ENCODE data around the gene GABARAPL1.
"Not testable (repeated sequence)": the region's sequence is repeated elsewhere in the genome, so short reads cannot be mapped to it uniquely, and the experiment has no call there.

The GABARAPL1 gene

GRCh38 chr12:10196210-10196609 is 16.5 kb upstream of the GABARAPL1 start:
- in situ Hi-C loops (cut with MboI; ENCODE audit: low sequenced_read_pairs) = no loop called here

- in situ Hi-C loops (cut with MboI; ENCODE audit: low sequenced_read_pairs) = no loop called here
Measured at GRCh38 chr12:10197879-10198278, 14.8 kb upstream of the GABARAPL1 start.

- in situ Hi-C loops (cut with MboI; ENCODE audit: low sequenced_read_pairs) = not testable (repeated sequence)
Measured at GRCh38 chr12:10204495-10204894, 8.2 kb upstream of the GABARAPL1 start.

- in situ Hi-C loops (cut with MboI; ENCODE audit: low sequenced_read_pairs) = no loop called here
Measured at GRCh38 chr12:10205220-10205807, 7.4 kb upstream of the GABARAPL1 start.

- in situ Hi-C loops (cut with MboI; ENCODE audit: low sequenced_read_pairs) = no loop called here
Measured at GRCh38 chr12:10207136-10207535, 5.5 kb upstream of the GABARAPL1 start.

- in situ Hi-C loops (cut with MboI; ENCODE audit: low sequenced_read_pairs) = no loop called here
Measured at GRCh38 chr12:10210225-10210624, 2.5 kb upstream of the GABARAPL1 start.

GRCh38 chr12:10211101-10211939 is 1.4 kb upstream of the GABARAPL1 start:
- in situ Hi-C loops (cut with MboI; ENCODE audit: low sequenced_read_pairs) = no loop called here

GRCh38 chr12:10211940-10212738 is 538 bp upstream of the GABARAPL1 start:
- in situ Hi-C loops (cut with MboI; ENCODE audit: low sequenced_read_pairs) = no loop called here

GRCh38 chr12:10213168-10214135 is 775 bp downstream of the GABARAPL1 start:
- in situ Hi-C loops (cut with MboI; ENCODE audit: low sequenced_read_pairs) = no loop called here

- in situ Hi-C loops (cut with MboI; ENCODE audit: low sequenced_read_pairs) = no loop called here
Measured at GRCh38 chr12:10214136-10214894, 1.6 kb downstream of the GABARAPL1 start.

GRCh38 chr12:10214895-10215267 is 2.2 kb downstream of the GABARAPL1 start:
- in situ Hi-C loops (cut with MboI; ENCODE audit: low sequenced_read_pairs) = no loop called here

- in situ Hi-C loops (cut with MboI; ENCODE audit: low sequenced_read_pairs) = no loop called here
Measured at GRCh38 chr12:10215436-10215835, 2.8 kb downstream of the GABARAPL1 start.

- in situ Hi-C loops (cut with MboI; ENCODE audit: low sequenced_read_pairs) = not testable (repeated sequence)
Measured at GRCh38 chr12:10215946-10216345, 3.3 kb downstream of the GABARAPL1 start.

- in situ Hi-C loops (cut with MboI; ENCODE audit: low sequenced_read_pairs) = no loop called here
Measured at GRCh38 chr12:10218021-10218420, 5.3 kb downstream of the GABARAPL1 start.

- in situ Hi-C loops (cut with MboI; ENCODE audit: low sequenced_read_pairs) = no loop called here
Measured at GRCh38 chr12:10220398-10221077, 7.9 kb downstream of the GABARAPL1 start.

- in situ Hi-C loops (cut with MboI; ENCODE audit: low sequenced_read_pairs) = no loop called here
Measured at GRCh38 chr12:10221846-10222245, 9.2 kb downstream of the GABARAPL1 start.

GRCh38 chr12:10223208-10223607 is 10.5 kb downstream of the GABARAPL1 start:
- in situ Hi-C loops (cut with MboI; ENCODE audit: low sequenced_read_pairs) = no loop called here

- in situ Hi-C loops (cut with MboI; ENCODE audit: low sequenced_read_pairs) = not testable (repeated sequence)
Measured at GRCh38 chr12:10225426-10225825, 12.7 kb downstream of the GABARAPL1 start.

GRCh38 chr12:10226086-10226485 is 13.4 kb downstream of the GABARAPL1 start:
- in situ Hi-C loops (cut with MboI; ENCODE audit: low sequenced_read_pairs) = no loop called here
